GM12872 (cell line): Measurements from ENCODE around the gene CPZ.

Experiments used
- TF ChIP-seq, protein P1 (sequence below): IDR thresholded peaks from 3 replicates; pipeline ENCODE4 v1.5.1; 2011; ENCODE audit warnings: low read depth, mild to moderate bottlenecking, low read length, moderate library complexity; ENCODE audit not compliant: insufficient read depth

CPZ gene

DNA sequence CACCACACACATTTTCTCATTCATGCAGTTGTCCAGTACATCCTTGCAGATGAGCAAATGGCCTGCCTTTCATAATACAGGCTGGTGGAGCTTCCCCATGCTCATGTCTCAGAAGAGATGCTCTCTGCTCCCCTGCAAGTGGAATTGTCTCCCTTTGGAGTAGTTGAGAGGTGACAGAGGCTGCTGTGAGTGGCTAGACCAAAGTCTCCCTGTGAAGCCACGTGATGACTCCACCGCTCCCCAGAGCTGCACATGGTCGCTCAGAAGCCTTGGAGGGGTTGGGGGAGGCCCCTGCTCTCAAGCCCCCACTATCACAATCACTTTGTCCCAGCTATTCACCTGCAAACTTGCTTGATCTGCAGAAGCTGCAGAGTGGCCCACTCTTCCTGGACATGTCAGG lies 13.8 kb upstream of the CPZ start:
- TF ChIP-seq, protein P1, sequence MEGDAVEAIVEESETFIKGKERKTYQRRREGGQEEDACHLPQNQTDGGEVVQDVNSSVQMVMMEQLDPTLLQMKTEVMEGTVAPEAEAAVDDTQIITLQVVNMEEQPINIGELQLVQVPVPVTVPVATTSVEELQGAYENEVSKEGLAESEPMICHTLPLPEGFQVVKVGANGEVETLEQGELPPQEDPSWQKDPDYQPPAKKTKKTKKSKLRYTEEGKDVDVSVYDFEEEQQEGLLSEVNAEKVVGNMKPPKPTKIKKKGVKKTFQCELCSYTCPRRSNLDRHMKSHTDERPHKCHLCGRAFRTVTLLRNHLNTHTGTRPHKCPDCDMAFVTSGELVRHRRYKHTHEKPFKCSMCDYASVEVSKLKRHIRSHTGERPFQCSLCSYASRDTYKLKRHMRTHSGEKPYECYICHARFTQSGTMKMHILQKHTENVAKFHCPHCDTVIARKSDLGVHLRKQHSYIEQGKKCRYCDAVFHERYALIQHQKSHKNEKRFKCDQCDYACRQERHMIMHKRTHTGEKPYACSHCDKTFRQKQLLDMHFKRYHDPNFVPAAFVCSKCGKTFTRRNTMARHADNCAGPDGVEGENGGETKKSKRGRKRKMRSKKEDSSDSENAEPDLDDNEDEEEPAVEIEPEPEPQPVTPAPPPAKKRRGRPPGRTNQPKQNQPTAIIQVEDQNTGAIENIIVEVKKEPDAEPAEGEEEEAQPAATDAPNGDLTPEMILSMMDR, result no peak

DNA sequence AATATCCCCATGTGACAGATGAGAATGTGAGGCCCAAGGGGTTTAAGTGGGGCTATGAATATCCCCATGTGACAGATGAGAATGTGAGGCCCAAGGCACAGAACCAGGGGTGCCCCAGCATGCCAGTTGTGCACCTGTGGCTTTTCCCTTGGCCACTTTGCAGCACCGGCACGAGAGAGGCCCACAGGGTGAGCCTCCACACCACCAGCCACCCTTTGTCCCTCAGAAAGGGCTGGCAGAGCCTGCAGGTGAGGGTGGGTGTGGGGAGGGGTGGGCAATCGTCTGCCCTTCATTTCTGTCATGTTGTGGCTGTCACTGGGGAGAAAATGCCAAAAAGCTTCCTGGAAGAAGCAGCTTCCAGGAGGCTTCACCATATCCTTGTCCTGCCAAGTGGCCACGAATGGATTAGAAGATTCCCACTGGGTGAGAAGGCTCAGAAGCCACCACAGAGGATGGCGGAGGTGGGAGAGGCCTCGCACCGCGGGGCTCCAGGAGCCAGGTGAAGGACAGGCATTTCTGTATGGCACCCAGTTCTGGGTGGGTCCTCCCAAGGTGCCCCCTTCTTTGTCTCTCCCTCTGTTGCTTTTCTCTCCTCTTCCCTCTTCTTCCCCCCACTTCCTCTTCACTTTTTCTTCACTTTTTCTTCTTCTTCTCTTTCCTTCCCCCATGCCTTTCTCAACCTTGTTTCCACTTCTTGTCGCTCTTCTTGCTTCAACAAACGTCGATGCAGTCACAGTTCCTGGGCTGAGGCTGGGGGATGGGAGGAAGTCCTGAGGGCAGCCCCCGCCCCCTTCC lies 12.8 kb upstream of the CPZ start:
- TF ChIP-seq, protein P1, result no peak

DNA sequence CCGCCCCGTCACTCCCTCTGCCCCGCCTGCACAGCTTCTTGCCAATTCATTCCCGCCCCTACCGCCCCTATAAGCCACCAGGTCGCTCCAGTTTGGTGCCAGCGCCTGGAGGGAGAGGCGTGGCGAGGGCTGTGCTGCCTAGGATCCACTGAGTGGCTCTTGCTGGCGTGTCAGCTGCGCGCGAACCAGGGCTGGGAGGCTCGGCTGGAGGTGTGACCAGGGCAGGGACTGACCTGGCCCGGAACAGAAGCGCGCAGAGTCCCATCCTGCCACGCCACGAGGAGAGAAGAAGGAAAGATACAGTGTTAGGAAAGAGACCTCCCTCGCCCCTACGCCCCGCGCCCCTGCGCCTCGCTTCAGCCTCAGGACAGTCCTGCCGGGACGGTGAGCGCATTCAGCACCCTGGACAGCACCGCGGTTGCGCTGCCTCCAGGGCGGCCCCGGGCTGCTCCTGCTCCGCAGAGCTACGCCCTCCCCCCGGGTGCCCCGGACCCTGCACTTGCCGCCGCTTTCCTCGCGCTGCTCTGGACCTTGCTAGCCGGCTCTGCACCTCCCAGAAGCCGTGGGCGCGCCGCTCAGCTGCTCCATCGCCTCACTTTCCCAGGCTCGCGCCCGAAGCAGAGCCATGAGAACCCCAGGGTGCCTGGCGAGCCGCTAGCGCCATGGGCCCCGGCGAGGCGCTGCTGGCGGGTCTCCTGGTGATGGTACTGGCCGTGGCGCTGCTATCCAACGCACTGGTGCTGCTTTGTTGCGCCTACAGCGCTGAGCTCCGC lies 12.1 kb upstream of the CPZ start, which contains the start of gene GPR78:
Gene GPR78, plus strand, starts transcription at position 72 of the 773 bp plus-strand sequence. Its CDS starts 591 bp downstream, at position 663.
- TF ChIP-seq, protein P1, result no peak

DNA sequence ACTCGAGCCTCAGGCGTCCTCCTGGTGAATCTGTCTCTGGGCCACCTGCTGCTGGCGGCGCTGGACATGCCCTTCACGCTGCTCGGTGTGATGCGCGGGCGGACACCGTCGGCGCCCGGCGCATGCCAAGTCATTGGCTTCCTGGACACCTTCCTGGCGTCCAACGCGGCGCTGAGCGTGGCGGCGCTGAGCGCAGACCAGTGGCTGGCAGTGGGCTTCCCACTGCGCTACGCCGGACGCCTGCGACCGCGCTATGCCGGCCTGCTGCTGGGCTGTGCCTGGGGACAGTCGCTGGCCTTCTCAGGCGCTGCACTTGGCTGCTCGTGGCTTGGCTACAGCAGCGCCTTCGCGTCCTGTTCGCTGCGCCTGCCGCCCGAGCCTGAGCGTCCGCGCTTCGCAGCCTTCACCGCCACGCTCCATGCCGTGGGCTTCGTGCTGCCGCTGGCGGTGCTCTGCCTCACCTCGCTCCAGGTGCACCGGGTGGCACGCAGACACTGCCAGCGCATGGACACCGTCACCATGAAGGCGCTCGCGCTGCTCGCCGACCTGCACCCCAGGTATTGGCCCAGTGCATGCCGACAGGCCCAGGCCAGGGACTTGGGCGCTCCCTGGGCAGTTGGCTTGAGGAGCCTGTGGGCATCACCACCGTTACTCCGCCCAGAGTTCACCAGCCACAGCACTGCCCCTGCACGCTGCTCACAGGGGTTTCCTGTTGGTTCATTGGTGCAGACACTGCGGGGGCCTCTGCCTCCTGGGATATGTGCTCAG lies 11.3 kb upstream of the CPZ start:
- TF ChIP-seq, protein P1, result no peak

DNA sequence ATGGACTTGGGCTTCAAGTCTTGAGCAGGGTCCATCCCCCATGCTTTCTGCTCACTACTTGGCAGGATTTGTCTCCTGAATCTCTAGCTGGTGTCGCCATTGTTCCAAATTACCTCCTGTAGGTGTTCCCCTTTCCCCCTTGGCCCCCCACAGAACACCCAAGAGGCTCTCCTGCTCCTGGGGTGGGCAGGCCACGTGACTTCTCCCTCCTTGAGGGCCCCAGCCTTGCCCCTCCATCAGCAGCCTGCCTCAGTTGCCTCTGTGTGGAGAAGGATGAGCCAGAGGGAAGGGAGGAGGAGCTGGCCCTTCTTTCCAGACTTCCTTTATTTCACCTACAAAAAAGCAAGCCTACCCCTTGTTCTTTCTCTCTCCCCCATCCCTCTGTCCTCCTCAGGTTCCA lies 10.5 kb upstream of the CPZ start:
- TF ChIP-seq, protein P1, result no peak

DNA sequence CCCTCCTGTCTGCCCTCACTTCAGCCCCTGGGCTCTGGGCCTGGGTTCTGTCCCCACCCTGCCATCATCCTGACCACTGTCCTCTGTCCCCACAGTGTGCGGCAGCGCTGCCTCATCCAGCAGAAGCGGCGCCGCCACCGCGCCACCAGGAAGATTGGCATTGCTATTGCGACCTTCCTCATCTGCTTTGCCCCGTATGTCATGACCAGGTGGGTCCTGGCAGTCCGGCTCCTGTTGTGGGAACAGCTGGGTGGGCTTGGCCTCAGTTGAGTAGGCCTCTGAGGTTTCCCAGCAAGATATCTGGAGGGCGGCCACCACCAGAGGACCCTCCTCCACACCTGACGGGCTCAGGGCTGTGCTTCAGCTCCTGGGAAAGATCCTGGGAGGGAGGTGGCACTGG lies 10.1 kb upstream of the CPZ start:
- TF ChIP-seq, protein P1, result no peak
